HEK293 (cell line): ENCODE data around the gene SERHL2.
"Not testable (repeated sequence)": the region's sequence is repeated elsewhere in the genome, so short reads cannot be mapped to it uniquely, and the experiment has no call there.

Experiments used
- CTCF ChIA-PET: fragments of 350-600 bp; formaldehyde crosslinking; extraction: SDS; loops from one replicate; lab custom pipeline; 2021; ENCODE audit warnings: antibody characterized with exemption; lab: Yijun Ruan, JAX
- POLR2A ChIA-PET: fragments of 300-600 bp; formaldehyde crosslinking; extraction: SDS; loops from one replicate; lab custom pipeline; 2020; ENCODE audit warnings: antibody characterized with exemption, inconsistent platforms; lab: Yijun Ruan, JAX
- H3K27ac ChIP-seq: fragments of 200-500 bp; sonication (Bioruptor generic); 2 replicates; pipeline ENCODE4 v1.5.1; 2014; ENCODE audit warnings: low read depth, low read length, control low read depth, inconsistent platforms; ENCODE audit errors: extremely low read depth
- H3K36me3 ChIP-seq, 2 experiments: fragments of 200-500 bp in 1 of 2; sonication (Bioruptor generic) in 1 of 2; 1 replicate in 1 of 2; 2 replicates in 1 of 2; pipeline ENCODE4 v1.5.1; 2014 to 2017; ENCODE audit warnings: inconsistent platforms in 2 of 2, low read length in 2 of 2; ENCODE audit not compliant: control insufficient read depth in 2 of 2, insufficient read depth in 1 of 2
- H3K4me1 ChIP-seq: fragments of 200-500 bp; sonication (Bioruptor generic); 2 replicates; pipeline ENCODE4 v1.5.1; 2014; ENCODE audit warnings: mild to moderate bottlenecking, low read length, inconsistent platforms; ENCODE audit not compliant: control insufficient read depth, insufficient read depth
- H3K4me3 ChIP-seq: 2 replicates; pipeline ENCODE4 v1.5.1; 2011; ENCODE audit warnings: low read depth, mild to moderate bottlenecking, control low read depth, low read length, moderate library complexity
- H3K9me3 ChIP-seq: fragments of 200-500 bp; sonication (Bioruptor generic); 2 replicates; pipeline ENCODE4 v1.5.1; 2014; ENCODE audit warnings: low read depth, low read length, inconsistent platforms; ENCODE audit not compliant: control insufficient read depth, insufficient read depth
- GLI4 ChIP-seq: fragments of 450-650 bp; formaldehyde crosslinking; IDR thresholded peaks from 2 replicates; pipeline ENCODE4 v1.5.1; 2016; ENCODE audit warnings: missing biosample characterization, missing genetic modification characterization
- GLIS2 ChIP-seq: fragments of 450-650 bp; formaldehyde crosslinking; IDR thresholded peaks from 2 replicates; pipeline ENCODE4 v1.5.1; 2016; ENCODE audit warnings: missing biosample characterization, missing genetic modification characterization
- HIC1 ChIP-seq: fragments of 450-650 bp; formaldehyde crosslinking; IDR thresholded peaks from 2 replicates; pipeline ENCODE4 v1.5.1; 2016; ENCODE audit warnings: missing biosample characterization, missing genetic modification characterization
- KLF7 ChIP-seq: fragments of 450-650 bp; formaldehyde crosslinking; IDR thresholded peaks from 2 replicates; pipeline ENCODE4 v1.5.1; 2016; ENCODE audit warnings: missing biosample characterization, missing genetic modification characterization, borderline replicate concordance
- SALL2 ChIP-seq: fragments of 450-650 bp; formaldehyde crosslinking; IDR thresholded peaks from 2 replicates; pipeline ENCODE4 v1.5.0; 2017; ENCODE audit warnings: missing biosample characterization, mild to moderate bottlenecking, missing genetic modification characterization, borderline replicate concordance
- SCRT2 ChIP-seq: fragments of 450-650 bp; formaldehyde crosslinking; IDR thresholded peaks from 2 replicates; pipeline ENCODE4 v1.5.1; 2016; ENCODE audit warnings: missing biosample characterization, missing genetic modification characterization
- ZFP3 ChIP-seq: fragments of 450-650 bp; formaldehyde crosslinking; IDR thresholded peaks from 2 replicates; pipeline ENCODE4 v1.5.1; 2016; ENCODE audit warnings: low read depth, missing biosample characterization, missing genetic modification characterization
- ZNF133 ChIP-seq: fragments of 450-650 bp; formaldehyde crosslinking; IDR thresholded peaks from 2 replicates; pipeline ENCODE4 v1.5.1; 2016; ENCODE audit warnings: missing biosample characterization, missing genetic modification characterization
- ZNF16 ChIP-seq: fragments of 450-650 bp; formaldehyde crosslinking; IDR thresholded peaks from 2 replicates; pipeline ENCODE4 v1.5.1; 2016; ENCODE audit warnings: low read depth, missing biosample characterization, missing genetic modification characterization
- ZNF221 ChIP-seq: fragments of 450-650 bp; formaldehyde crosslinking; IDR thresholded peaks from 2 replicates; pipeline ENCODE4 v1.5.1; 2017; ENCODE audit warnings: missing biosample characterization, missing genetic modification characterization, borderline replicate concordance
- ZNF311 ChIP-seq: fragments of 450-650 bp; formaldehyde crosslinking; IDR thresholded peaks from 2 replicates; pipeline ENCODE4 v1.5.1; 2017; ENCODE audit warnings: missing biosample characterization, missing genetic modification characterization, borderline replicate concordance
- ZNF341 ChIP-seq: fragments of 450-650 bp; formaldehyde crosslinking; IDR thresholded peaks from 2 replicates; pipeline ENCODE4; 2016; ENCODE audit warnings: low read depth, missing biosample characterization, missing genetic modification characterization
- ZNF404 ChIP-seq: fragments of 450-650 bp; formaldehyde crosslinking; IDR thresholded peaks from 2 replicates; pipeline ENCODE4 v1.5.1; 2017; ENCODE audit warnings: missing biosample characterization, missing genetic modification characterization
- ZNF623 ChIP-seq: fragments of 450-650 bp; formaldehyde crosslinking; IDR thresholded peaks from 2 replicates; pipeline ENCODE4 v1.5.1; 2016; ENCODE audit warnings: missing biosample characterization, missing genetic modification characterization
- ZNF624 ChIP-seq: fragments of 450-650 bp; formaldehyde crosslinking; IDR thresholded peaks from 2 replicates; pipeline ENCODE4 v1.5.1; 2017; ENCODE audit warnings: missing biosample characterization, missing genetic modification characterization
- ZNF677 ChIP-seq: fragments of 450-650 bp; IDR thresholded peaks from 2 replicates; pipeline ENCODE4 v1.5.0; 2018; ENCODE audit warnings: missing biosample characterization, mild to moderate bottlenecking, missing genetic modification characterization, moderate library complexity
- ZNF768 ChIP-seq: fragments of 450-650 bp; formaldehyde crosslinking; IDR thresholded peaks from 2 replicates; pipeline ENCODE4 v1.5.1; 2018; ENCODE audit warnings: missing biosample characterization, mild to moderate bottlenecking, missing genetic modification characterization
- ZSCAN16 ChIP-seq: fragments of 450-650 bp; formaldehyde crosslinking; IDR thresholded peaks from 2 replicates; pipeline ENCODE4 v1.5.1; 2016; ENCODE audit warnings: missing biosample characterization, missing genetic modification characterization
- TF ChIP-seq, protein P1 (sequence below): fragments of 450-650 bp; formaldehyde crosslinking; IDR thresholded peaks from 2 replicates; pipeline ENCODE4 v1.5.1; 2016; ENCODE audit warnings: missing biosample characterization, missing genetic modification characterization

SERHL2 gene

GRCh38 chr22:42533638-42533977 lies 20.1 kb upstream of the SERHL2 start:
- TF ChIP-seq ZSCAN16 (no peak), ZNF623 (no peak), ZNF16 (no peak), HIC1 (no peak), ZNF311 (no peak), ZNF133 (tag by site-specific recombination) (no peak)
- TF ChIP-seq, protein P1, sequence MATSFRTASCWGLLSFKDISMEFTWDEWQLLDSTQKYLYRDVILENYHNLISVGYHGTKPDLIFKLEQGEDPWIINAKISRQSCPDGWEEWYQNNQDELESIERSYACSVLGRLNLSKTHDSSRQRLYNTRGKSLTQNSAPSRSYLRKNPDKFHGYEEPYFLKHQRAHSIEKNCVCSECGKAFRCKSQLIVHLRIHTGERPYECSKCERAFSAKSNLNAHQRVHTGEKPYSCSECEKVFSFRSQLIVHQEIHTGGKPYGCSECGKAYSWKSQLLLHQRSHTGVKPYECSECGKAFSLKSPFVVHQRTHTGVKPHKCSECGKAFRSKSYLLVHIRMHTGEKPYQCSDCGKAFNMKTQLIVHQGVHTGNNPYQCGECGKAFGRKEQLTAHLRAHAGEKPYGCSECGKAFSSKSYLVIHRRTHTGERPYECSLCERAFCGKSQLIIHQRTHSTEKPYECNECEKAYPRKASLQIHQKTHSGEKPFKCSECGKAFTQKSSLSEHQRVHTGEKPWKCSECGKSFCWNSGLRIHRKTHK (tag by site-specific recombination): no peak
- no peaks in the 10 kb centered on the region for H3K9me3 ChIP-seq
- no peak overlapping the region for H3K27ac ChIP-seq
- no peak overlapping the region for H3K4me3 ChIP-seq
- no peaks in the 10 kb centered on the region for H3K36me3 ChIP-seq
- CTCF ChIA-PET: interaction anchor here (0.6 to 3.9 kb wide), 4 partner anchors 17 to 199 kb away, joined by 4 to 31 read pairs (median 5); no protein-coding TSS in a partner anchor
- H3K4me1 ChIP-seq: no peaks in the 10 kb centered on the region
- POLR2A ChIA-PET: interaction anchor here (0.6 to 1.2 kb wide), 2 partner anchors 20 to 25 kb away, joined by 3 to 6 read pairs; partner anchors contain the start of gene SERHL2

GRCh38 chr22:42535082-42535731 lies 18.5 kb upstream of the SERHL2 start:
- H3K4me3 ChIP-seq, H3K4me1 ChIP-seq, H3K36me3 ChIP-seq, H3K9me3 ChIP-seq, POLR2A ChIA-PET, H3K27ac ChIP-seq: not testable (repeated sequence)
- CTCF ChIA-PET: interaction anchor here (3.9 kb wide), 1 partner anchor 26 kb away, joined by 31 read pairs; no protein-coding TSS in a partner anchor

- no peak overlapping the region for H3K4me3 ChIP-seq
- no peaks in the 10 kb centered on the region for H3K9me3 ChIP-seq
- CTCF ChIA-PET: interaction anchor here (0.7 to 2.6 kb wide), 2 partner anchors 25 to 114 kb away, joined by 4 to 16 read pairs; no protein-coding TSS in a partner anchor
- TF ChIP-seq ZNF404 (tag by site-specific recombination) (no peak), SALL2 (tag by site-specific recombination) (no peak), GLIS2 (tag by site-specific recombination) (no peak), SCRT2 (tag by site-specific recombination) (no peak), ZNF221 (tag by site-specific recombination) (no peak), ZFP3 (tag by site-specific recombination) (no peak), ZNF768 (tag by site-specific recombination) (no peak), GLI4 (no peak), ZNF624 (tag by site-specific recombination) (no peak), ZNF677 (no peak), KLF7 (tag by site-specific recombination) (no peak), ZNF341 (no peak)
- POLR2A ChIA-PET: no interaction called here
- no peaks in the 10 kb centered on the region for H3K36me3 ChIP-seq
- no peak overlapping the region for H3K27ac ChIP-seq
- no peaks in the 10 kb centered on the region for H3K4me1 ChIP-seq
Observed at GRCh38 chr22:42536166-42536565, 17.6 kb upstream of the SERHL2 start.

DNA sequence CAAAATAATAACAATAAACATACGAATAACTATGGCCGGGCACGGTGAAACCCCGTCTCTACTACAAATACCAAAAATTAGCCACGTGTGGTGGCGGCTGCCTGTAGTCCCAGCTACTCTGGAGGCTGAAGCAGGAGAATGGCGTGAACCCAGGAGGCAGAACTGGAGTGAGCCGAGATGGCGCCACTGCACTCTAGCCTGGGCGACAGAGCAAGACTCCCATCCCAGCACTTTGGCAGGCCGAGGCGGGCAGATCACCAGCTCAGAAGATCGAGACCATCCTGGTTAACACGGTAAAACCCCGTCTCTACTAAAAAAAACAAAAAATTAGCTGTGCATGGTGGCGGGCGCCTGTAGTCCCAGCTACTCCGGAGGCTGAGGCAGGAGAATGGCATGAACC lies 17.1 kb upstream of the SERHL2 start:
- POLR2A ChIA-PET: interaction anchor here (1.0 kb wide), 1 partner anchor 17 kb away, joined by 3 read pairs; the partner anchor contains the start of gene SERHL2

GRCh38 chr22:42537199-42537831 lies 16.4 kb upstream of the SERHL2 start:
- not testable (repeated sequence) for H3K4me1 ChIP-seq, H3K27ac ChIP-seq, H3K9me3 ChIP-seq, H3K4me3 ChIP-seq, H3K36me3 ChIP-seq
- ChIA-PET CTCF (interaction anchor here (1.0 to 2.6 kb wide), 2 partner anchors 8 to 24 kb away, joined by 4 to 16 read pairs; no protein-coding TSS in a partner anchor), POLR2A (interaction anchor here (1.0 kb wide), 1 partner anchor 16 kb away, joined by 3 read pairs; the partner anchor contains the start of gene SERHL2)

More for the DNA sequence above, 17.1 kb upstream of the SERHL2 start:
- H3K4me3 ChIP-seq, H3K4me1 ChIP-seq, H3K27ac ChIP-seq, H3K9me3 ChIP-seq, H3K36me3 ChIP-seq: not testable (repeated sequence)
- CTCF ChIA-PET: interaction anchor here (1.0 to 2.6 kb wide), 2 partner anchors 9 to 24 kb away, joined by 4 to 16 read pairs; no protein-coding TSS in a partner anchor
